ENCODE measurements around the gene GRK5.
A peak's percentile ranks its signal among the peaks of the same experiment; 100 is the strongest.

Gene GRK5

DNA sequence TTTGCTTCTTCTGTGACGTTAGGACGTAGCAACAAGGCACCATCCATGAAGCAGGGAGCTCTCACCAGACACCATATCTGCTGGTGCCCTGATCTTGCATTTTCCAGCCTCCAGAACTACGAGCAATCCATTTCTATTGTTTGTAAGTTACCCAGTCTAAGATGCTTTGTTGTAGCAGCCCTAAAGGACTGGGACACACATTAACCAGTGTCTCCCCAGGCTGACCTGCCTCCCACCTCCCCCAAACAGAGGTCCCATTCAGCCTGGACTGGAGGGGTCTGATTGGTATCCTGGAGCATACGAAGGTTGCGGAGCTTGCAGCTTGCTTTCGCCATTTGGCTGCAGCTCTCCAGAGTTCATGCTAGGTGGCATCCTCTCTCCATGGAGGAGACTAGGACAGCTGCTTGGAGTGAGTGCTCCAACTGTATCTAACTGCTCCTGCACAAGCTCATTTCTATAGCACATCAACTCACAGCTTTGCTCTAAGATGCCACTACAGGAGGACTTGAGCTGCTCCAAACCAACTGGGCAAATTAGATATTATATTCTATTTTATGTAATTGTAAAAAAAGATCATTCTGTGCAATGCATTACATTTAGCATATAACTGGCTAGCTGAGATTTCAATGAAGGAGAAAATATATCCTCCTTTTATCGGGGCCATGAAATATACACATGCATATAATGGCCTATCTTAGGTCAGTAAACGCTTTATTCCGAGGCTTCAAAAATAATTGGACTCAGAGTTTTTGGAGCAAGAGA is 8.0 kb upstream of the GRK5 start:
- DNase-seq = peak; percentile 18

DNA sequence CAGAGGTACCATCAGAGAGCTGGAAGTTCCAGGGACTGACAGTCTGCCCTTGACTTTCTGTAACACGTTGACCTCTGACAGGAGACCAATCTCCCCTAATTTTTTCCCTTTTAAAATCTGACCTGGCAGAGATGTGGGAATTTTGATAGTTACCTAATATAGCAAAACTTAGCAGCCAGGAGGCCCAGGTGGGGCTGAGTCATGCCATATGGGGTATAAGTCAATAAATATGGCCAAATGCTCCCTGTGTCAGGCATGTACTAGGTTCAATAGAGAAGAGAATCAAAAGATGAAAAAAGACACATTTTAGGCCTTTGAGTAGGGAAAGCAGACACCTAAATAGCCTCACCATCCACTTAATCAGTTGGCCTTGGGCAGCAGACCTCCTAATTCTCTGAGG is 6.1 kb upstream of the GRK5 start:
- no peak for DNase-seq

DNA sequence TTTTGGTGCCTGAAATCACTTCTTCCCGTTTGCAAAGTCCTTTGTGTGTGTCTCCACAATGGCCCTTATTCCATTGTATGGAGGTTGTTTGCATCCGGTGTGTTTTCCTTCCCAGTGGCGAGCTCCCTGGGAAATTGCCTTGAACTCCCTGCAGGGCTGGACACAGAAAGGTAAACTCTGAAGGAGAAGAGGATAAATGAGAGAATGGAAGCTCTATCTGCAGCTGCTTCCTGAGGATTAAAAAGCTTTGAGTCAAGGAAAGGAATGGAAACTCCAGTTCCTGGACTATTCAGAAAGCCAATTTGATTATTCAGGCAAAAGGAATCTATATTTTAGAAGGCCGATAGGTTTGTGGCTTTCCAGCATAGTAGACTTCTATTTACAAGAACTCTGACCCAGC is 4.4 kb upstream of the GRK5 start:
- DNase-seq = no peak

DNA sequence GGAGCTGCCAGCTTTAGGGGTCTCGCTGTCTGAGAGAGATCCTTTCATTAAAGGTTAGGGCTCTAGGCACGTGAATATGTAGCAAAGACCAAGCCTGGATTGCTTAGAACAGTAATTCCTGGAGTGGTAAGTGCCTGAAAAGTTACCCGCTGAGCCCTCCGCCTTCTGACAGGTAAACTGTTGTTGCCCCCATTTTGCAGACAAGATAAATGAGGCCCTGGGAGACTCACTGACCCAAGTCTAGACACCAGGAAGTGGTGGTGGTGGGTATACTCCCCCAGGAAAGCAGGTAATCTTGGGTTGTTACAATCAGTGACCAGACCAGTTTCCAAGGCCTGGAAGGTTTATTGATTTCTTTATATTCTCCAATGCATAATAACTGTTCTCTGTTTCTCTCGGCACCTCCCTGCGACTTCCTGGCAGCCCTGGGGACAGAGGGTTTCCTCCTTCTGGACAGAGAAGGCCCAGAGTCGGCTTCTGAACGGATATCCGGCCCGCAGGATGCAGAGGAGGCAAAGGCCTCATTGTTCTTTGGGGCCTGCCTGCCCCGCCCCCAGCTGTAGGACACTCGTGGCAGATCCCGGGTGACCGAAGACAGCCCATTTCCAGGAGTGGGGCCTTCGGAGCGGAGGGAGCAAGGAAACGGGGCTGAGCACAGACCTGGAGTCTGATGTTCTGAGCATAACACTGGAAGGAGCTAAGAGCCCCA is 1.3 kb upstream of the GRK5 start:
- DNase-seq = peak; percentile 10

DNA sequence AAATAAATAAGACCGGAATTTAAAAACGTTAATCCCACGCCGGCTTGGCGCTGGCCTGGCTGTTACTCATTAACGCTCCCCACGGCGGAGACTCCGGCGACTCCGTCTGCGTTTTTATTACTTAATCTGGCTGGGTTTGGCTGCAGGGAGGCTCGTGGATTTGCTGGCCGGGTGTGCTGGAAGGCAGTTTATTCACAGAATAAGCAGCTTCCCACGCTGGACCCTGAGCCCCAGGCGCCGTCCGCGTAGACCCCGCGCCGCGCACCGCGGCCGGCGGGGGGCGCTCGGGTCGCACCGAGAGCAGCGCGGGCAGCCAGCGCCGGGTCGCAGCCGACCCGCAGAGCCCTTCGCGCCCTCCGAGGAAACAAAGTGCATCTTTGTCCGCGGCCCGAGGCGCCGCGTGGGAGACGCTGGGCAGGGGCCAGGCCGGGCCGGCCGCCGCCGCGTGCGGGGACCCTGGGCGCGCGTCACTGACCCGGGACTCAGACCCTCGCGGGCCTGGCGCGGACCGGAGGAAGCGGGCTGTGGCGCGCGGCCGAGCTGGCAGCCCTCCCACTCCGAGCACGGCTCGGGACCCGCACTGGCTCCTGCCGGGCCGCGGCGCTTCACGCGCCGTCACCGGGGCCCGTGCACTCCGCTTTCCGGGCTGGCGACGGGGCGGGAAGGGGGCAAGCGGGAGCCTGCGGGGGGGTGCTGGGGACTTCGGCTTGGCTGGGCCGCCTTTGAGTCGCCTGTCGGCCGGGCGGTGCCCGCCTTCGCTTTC is 587 bp upstream of the GRK5 start:
- peak; percentile 59 for DNase-seq

DNA sequence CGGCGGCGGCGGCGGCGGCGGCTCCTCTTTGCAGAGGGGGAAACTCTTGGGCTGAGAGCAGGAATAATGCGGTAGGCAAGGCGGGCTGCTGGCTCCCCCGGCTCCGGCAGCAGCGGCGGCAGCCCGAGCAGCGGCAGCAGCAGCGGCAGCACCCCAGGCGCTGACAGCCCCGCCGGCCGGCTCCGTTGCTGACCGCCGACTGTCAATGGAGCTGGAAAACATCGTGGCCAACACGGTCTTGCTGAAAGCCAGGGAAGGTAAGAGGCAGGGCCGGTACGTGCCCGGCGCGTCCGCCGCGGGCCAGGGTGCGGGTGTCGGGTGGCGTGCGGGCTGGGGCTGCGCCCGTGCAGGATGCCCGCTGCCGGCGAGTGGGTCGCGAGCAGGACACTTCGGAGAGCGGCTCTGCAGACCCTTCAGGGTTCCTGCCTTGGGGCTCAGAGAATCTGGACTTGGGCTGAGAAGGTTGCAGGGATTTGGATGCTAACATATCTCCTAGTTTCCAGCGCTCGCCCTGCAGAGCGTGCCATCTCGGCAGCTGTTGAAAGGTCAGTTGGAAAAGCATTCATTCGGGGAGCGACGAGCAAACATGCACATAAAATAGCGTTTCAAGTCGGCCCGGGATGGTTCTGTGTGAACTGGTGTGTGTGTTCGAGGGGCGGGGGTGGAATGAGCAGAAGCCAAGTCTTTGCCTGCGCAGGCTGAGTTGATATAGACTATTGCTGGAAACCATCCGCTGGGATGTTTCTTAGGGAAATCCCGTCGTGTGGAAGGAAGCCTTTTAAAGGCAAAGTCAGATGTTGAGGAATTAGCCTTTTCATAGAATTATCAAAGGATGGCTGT is 562 bp downstream of the GRK5 start:
- DNase-seq = peak; percentile 21

DNA sequence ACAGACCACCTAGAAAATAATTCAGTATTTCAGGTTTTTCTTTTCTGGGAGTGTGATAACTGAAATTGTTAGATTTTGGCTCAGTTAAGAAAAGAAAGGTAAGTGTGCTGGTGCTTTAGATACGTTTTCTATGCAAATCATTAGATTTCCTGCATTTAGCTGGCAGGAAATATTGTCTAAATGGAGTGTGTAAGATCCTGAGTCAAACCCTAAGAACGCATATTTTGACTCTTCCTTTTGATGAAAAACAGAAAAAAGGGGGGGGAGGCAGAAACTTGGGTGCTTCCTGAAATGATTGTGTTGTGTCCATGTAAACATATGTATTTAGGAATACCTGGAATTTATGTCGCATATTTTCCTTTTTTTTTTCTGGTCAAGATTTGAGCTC is 1.2 kb downstream of the GRK5 start:
- DNase-seq = no peak

DNA sequence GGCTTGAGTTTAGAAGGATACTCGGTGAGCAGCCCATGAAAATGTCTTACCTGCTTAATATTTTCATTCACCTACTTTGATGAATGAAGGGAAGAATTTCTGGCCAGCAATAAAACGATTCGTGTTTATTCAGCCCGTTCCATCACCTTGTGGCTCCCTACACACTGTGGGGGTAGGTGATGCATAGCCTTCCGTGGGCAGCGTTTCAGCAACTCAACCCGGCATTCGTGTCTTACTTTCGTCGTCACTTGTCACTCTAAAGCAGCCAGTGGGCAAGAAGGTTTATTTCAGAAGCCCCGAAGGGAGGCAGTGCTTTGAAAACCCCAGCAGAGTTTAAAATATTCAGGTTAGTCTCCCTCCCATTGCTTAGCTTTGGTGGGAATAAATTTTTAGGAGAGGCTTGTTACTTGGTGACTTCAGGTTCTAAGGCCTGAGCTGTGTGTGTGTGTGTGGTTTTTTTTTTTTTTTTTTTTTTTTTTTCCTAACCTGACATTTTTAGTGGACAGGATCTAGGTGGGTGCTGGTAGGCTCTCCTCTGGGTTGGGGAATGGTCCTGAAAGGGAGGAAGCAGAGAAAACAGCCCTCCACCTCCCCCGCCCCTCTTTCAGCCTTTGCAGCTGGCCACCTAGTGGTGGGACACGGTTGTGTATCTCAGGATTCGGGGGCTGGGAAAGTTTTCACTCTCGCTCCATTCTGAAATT is 1.8 kb downstream of the GRK5 start:
- DNase-seq = peak; percentile 54

DNA sequence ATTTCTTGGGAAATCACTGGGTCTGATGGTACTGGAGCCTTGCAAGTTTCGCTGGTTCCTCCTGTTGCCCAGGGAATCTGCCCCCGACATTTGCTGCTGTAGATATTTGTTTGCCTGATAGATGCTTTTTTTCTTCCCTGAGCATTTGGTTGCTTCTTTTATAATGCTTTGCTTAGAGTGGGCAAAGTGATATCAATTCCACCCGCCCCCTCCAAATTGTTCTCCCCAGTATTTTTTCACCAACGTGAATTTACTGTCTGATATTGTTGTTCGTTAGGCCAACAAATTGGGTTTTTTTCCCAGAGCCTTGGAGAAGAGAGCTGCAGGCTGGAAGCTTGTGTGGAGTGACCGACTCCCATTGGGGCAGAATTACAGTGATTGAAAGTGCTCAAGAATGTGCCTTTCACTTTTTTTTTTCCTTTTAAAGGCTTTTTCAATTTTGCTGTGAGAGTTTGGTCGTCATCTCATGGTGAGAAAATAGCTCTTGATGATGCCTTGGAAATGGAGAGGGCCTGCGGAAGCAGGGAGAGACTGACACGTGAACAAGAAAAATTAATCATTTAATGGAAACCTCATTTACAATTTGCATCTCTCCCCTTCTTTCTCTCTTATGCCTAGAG is 2.5 kb downstream of the GRK5 start:
- no peak for DNase-seq

DNA sequence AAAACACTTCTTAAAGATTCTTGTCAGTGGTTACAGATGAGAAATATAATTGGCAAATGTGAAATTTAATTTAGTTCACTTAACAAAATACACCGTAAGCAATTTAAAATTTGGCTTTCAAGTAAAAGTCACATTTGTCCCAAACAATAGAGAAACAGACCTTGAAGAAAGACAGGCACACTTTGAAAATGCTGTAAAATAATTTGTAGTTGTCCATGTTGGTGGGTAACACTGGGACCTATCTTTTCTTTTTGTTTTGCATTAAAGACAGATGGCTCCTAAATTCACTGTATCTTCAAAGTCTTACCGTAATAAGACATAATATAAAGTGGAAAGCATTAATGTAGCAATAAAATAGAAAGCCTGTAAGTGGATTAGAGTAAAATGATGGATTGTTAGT is 3.3 kb downstream of the GRK5 start:
- DNase-seq = no peak

DNA sequence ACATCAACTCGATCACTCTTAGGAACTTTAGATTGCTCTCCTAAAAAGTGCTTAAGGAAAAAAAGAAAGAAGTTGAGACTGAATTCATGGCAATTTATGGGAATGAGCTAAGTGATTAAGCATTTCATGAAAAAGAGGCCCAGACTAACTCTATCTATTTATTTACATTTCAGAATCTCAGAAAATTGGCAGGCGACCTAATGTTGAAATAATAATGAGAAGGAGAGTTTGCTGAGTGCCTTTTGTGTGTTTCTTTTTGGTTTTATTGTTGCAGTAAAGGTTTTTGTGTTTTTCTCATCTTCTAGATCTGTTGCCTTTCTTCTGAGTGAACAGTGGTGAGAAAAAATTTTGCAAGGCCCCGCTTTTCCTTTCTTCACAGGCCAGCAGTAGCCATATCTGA is 3.8 kb downstream of the GRK5 start:
- no peak for DNase-seq

DNA sequence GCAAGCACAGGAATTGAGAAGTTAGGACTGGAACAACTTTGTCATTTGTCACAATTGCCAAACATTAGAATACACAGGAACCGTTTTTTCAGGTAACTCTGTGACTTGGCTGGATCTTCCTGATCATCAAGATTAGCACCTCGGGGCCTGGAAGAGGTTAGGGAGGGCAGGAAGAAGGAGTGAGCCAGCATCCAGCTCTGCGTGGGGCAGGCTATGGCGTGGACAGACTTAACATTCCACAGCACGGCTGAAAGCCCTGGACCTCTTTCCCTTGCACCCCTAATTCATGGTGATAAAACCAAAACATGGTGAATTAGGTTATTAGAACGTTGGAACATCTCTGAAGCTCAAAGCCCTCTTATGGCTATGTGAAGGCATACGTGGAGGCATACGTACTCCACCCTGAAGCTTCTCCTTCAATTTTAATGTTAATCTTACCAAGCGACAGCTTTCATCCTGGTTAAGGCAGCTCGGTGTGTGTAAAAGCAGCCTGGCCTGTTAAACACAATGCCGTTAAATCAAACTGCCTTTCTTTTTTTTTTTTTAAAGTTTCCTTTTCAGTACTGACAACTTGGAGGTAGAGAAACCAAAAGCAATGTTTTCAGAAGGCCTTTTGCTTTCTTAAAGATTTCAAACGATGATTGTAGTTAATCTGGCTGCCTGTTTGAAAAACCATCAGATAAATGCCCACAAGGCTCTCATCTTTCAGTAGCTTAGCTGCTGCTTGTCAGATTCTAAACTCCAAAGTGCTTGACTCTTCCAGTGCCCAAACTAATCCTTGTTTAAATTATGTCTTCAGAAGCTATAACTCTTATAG is 4.5 kb downstream of the GRK5 start:
- no peak for DNase-seq

DNA sequence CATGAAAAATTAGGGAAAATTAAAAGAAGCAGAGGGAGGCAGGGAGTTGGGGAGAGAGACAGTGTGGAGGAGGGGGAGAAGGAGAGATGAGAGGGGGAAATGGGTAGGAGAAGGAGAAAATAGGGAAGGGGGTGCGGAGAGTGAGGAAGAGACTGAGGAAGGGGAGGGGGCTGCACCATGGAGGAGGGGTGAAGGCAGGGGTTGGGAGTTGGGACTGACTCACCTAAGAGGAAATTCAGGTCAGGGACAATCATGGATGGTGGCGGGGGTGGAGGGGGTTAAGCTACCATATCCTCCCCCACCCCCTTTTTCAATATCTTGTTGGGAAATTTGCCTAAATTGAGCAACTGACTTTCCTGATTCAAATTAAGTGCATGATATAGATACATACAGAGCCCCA is 8.0 kb downstream of the GRK5 start:
- DNase-seq = no peak

DNA sequence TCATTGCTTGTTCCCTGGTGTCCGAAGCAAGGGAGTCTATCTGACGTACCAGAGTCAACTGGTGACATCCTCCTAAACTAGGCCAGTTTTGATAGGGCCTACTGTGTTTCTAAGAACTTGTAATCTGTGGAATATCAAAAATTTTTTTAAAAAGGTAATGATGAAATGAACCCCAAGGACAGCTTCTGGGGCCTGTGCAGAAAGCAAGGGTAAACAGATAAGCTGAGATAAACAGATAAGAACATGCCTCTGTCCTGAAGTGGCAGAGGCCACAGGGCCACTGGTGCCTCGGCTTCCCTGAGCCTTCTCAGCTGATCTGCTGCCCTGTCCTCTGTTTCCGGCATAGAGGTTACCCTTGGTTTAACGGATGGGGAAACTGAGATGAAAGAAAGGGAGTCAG is 8.8 kb downstream of the GRK5 start:
- DNase-seq = no peak

DNA sequence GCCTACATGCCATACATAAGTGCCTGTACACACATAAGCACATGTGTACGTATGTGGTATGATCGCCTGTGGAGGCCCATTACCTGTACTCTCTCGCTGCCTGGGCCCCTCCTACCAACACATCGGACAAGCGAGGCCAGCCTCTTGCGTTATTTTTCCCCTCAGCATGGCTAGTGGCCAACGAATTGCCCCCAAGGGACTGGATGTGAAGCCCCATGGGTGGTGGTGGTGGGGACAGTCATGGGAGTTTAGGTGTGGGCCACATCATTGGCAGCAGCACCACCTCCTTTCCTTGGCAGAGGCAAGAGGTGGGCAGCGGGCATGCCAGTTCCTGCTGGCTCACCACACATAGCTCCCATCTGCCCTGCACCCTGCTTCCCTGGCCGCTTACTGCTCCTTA is 10.0 kb downstream of the GRK5 start:
- no peak for DNase-seq

DNA sequence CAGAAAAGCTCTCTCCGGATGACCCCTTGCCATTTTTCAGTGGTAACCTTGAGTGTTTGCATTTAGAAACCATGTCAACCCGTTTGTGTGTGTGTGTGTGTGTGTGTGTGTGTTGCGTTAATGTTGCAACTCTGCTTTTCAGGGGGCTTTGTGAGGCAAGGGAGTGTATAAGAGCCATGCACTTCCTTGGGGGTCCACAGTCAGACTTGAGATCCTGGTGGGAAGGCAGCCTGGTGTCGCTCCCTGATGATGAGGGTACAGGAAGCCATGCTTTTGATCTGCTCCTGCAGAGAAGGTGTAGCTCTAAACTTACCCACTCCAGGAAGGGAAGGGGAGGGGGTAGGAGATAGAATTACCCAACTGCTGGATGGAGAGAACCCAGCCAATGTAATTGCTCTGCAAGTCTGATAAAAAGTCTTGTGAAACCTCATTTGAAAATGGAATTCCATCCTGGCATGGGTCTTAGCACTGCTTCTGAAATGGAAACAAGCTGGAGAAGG is 10.7 kb downstream of the GRK5 start:
- DNase-seq = no peak

DNA sequence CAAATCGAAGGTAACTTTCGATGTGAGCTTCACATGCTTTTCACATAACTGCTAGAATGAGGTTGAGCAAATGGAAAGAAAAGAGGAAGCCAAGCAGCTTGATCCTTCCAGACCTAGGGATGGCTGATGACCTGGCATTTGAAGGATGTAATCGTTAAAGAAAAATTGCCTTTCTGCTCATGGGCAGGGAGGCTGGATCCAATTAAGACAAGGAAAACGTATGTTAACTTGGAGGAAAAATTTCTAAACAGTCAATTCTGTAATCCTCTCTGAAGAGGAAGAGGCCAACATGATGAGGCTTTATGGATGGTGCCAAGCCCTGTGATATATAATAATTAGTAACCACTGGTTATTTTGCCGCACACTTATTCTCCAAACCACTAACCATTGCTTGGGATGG is 12.5 kb downstream of the GRK5 start:
- DNase-seq = no peak

DNA sequence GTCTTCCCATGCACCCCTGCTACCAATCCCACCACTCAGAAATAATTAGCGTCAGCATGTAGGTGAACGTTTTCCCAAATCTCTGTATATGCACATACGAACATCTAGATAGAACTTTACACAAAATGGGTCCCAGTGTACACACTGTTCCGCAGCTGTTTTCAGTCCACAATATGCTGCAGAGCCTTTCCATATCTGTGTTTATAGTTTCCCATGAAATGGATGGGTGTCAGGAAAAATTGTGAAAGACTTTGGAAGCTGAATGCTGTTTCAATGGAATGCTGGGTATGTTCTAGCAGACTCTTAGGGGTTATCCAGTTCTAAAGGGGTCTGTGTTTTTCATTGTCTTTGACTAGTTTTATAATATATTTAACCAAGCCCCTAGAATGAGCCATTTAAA is 13.8 kb downstream of the GRK5 start:
- DNase-seq = no peak

DNA sequence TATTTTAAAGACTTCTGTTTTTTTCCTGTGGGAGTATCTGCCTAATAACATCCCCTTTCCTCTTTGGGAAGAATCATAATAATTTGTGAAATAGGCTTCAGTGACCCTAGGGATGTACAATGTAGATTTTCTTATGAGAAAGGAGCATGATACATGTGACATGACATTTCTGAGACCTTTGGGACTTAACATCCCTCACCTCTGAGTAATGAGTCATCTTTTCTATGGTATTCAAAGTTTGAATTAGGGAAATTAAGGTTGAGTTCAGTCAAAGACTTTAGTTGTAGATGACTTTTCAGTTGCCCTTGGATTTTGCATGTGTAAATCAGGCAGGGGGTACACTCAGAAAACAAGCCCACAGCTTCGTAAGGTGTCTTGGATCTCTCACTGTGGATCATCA is 14.3 kb downstream of the GRK5 start:
- no peak for DNase-seq

DNA sequence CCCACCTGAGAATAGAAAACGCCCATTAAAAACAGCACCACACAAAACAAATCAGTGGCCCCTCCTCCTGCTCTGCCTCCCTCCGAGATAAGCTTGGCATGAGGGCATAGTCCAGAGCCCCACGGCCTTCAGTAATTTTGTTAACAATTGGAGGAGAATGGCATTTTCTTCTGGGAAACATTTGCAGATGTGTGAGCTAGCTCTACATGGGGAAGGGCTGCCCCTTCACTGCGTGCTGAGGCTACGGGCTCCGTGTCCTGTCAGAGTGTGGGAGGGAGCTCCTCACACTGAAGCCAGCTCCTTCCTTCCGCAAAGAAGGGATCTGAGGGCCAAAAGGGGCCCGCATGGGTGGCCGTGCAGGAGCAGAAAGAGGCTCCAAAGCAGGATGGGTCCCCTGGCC is 15.2 kb downstream of the GRK5 start:
- no peak for DNase-seq

DNA sequence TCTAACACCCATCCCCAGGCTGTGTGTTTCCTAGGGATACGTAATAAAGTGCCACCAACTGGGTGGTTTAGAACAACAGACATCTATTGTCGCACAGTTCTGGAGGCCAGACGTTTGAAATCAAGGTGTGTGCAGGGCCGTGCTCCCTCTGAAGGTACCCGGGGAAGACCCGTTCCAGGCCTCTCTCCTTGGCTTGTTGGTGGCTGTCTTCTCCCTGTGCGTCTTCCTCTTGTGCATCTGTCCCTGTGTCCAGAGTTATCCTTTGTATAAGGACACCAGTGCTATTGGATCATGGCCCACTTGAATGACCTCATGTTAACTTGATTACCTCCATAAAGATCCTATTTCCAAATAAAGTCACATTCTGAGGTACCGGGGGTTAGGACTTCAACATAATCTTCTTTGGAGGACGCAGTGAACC is 15.6 kb downstream of the GRK5 start:
- DNase-seq = no peak
